ENCODE measurements around the gene ZNF576.

DNA sequence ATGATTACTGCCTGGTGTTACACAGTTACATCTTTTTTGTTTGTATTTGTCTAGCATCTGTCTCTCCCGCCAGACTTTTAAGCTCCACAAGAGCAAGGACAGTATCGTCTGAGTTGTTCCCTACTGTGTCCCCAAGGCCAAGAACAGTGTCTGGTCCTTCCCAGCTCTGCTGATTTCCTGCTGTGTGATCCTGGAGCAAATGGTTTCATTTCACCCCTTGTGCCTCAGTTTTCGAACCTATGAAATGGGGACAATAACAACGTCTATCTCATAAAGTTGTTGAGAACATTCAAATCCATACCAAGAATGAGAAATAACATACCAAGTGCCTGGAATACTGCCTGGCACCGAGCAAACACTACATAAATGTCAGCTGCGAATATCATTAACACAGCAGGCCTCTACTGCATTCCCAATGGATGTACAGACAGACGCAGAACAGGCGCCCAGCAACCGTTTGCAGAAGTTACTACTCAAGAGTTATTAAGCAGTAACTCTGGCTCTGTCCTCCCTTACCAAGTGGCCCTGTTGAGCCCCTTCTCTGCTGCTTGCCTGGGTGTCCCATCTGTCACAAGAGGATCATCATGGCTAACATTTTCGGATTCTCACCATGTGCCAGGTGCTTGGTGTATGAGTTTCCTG lies 32.5 kb upstream of the ZNF576 start:
- TF ChIP-seq POLR2A (IDR thresholded peaks at IDR 0.05) = no peak
- TF ChIP-seq, protein P1, sequence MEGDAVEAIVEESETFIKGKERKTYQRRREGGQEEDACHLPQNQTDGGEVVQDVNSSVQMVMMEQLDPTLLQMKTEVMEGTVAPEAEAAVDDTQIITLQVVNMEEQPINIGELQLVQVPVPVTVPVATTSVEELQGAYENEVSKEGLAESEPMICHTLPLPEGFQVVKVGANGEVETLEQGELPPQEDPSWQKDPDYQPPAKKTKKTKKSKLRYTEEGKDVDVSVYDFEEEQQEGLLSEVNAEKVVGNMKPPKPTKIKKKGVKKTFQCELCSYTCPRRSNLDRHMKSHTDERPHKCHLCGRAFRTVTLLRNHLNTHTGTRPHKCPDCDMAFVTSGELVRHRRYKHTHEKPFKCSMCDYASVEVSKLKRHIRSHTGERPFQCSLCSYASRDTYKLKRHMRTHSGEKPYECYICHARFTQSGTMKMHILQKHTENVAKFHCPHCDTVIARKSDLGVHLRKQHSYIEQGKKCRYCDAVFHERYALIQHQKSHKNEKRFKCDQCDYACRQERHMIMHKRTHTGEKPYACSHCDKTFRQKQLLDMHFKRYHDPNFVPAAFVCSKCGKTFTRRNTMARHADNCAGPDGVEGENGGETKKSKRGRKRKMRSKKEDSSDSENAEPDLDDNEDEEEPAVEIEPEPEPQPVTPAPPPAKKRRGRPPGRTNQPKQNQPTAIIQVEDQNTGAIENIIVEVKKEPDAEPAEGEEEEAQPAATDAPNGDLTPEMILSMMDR (IDR thresholded peaks at IDR 0.05) = no peak

Data from esophagus squamous epithelium (tissue), 4 donors.